IPS DF 6.9 (cell line): ENCODE measurements around the gene TRPM1.

Source experiments
- DNase-seq: peaks from one replicate; pipeline ENCODE4 v3.0.0-alpha.2; 2013; ENCODE audit warnings: low read depth, low spot score
- H3K27ac ChIP-seq: one replicate; pipeline ENCODE4 v1.5.1; 2013; ENCODE audit warnings: low read length, control low read depth
- H3K27me3 ChIP-seq: 2 replicates; pipeline ENCODE4 v1.6.1; 2013; ENCODE audit warnings: mild to moderate bottlenecking, low read length; ENCODE audit not compliant: control insufficient read depth, insufficient read depth
- H3K36me3 ChIP-seq: 2 replicates; pipeline ENCODE4 v1.6.1; 2013; ENCODE audit warnings: low read length; ENCODE audit not compliant: control insufficient read depth, insufficient read depth
- H3K4me1 ChIP-seq: 2 replicates; pipeline ENCODE4 v1.6.1; 2013; ENCODE audit warnings: low read length; ENCODE audit not compliant: control insufficient read depth, insufficient read depth
- H3K4me3 ChIP-seq: 2 replicates; pipeline ENCODE4 v1.5.1; 2013; ENCODE audit warnings: mild to moderate bottlenecking, low read length
- H3K9me3 ChIP-seq: 2 replicates; pipeline ENCODE4 v1.6.1; 2013; ENCODE audit warnings: low read length, inconsistent platforms; ENCODE audit not compliant: control insufficient read depth, insufficient read depth
- WGBS: extraction: QIAGEN DNeasy Blood & Tissue Kit; methylation state at CpG from one replicate; pipeline ENCODE4 v1.1.7; 2013; ENCODE audit warnings: mixed read lengths, missing lambda C conversion rate; ENCODE audit not compliant: insufficient read length, insufficient coverage; 5-methylcytosine and 5-hydroxymethylcytosine counted together

TRPM1 gene

GRCh38 chr15:31116423-31117030 lies 15.0 kb upstream of the TRPM1 start:
- Histone ChIP-seq H3K9me3 (no peaks in the 10 kb centered on the region), H3K36me3 (no peaks in the 10 kb centered on the region), H3K4me1 (no peaks in the 10 kb centered on the region), H3K27ac (no peak overlapping the region), H3K4me3 (no peak overlapping the region), H3K27me3 (no peaks in the 10 kb centered on the region)
- no peak for DNase-seq
- no CpG with 5 or more reads among the region's 6 CpGs for WGBS

- Histone ChIP-seq H3K27ac (no peak overlapping the region), H3K36me3 (no peaks in the 10 kb centered on the region), H3K27me3 (no peaks in the 10 kb centered on the region), H3K4me3 (no peak overlapping the region), H3K9me3 (no peaks in the 10 kb centered on the region), H3K4me1 (no peaks in the 10 kb centered on the region; the same call in 1 of the 2 replicates)
- no peak for DNase-seq
- no CpG with 5 or more reads among the region's 5 CpGs for WGBS
Observed at GRCh38 chr15:31111091-31111647, 9.6 kb upstream of the TRPM1 start.

- WGBS = no CpG with 5 or more reads among the region's 4 CpGs
- Histone ChIP-seq H3K4me3 (no peak overlapping the region), H3K36me3 (no peaks in the 10 kb centered on the region), H3K4me1 (no peaks in the 10 kb centered on the region; the same call in 1 of the 2 replicates), H3K9me3 (no peaks in the 10 kb centered on the region), H3K27me3 (no peaks in the 10 kb centered on the region), H3K27ac (no peak overlapping the region)
- DNase-seq = no peak
Observed at GRCh38 chr15:31108836-31109235, 7.3 kb upstream of the TRPM1 start.

- no peak for DNase-seq
- Histone ChIP-seq H3K4me1 (peaks cover 1% of the 10 kb centered on the region; the same call in 1 of the 2 replicates), H3K27me3 (no peaks in the 10 kb centered on the region), H3K27ac (no peak overlapping the region), H3K36me3 (no peaks in the 10 kb centered on the region), H3K4me3 (no peak overlapping the region), H3K9me3 (no peaks in the 10 kb centered on the region)
- WGBS = no CpG with 5 or more reads among the region's 7 CpGs
Observed at GRCh38 chr15:31106495-31107300, 5.2 kb upstream of the TRPM1 start.

- no peaks in the 10 kb centered on the region for H3K36me3 ChIP-seq
- no peak for DNase-seq
- H3K9me3 ChIP-seq = no peaks in the 10 kb centered on the region
- no CpG with 5 or more reads among the region's 6 CpGs for WGBS
- H3K27me3 ChIP-seq = no peaks in the 10 kb centered on the region
- no peak overlapping the region for H3K27ac ChIP-seq
- H3K4me3 ChIP-seq = no peak overlapping the region
- peaks cover 3% of the 10 kb centered on the region; the same call in 1 of the 2 replicates for H3K4me1 ChIP-seq
Observed at GRCh38 chr15:31104003-31104402, 2.5 kb upstream of the TRPM1 start.

- H3K4me3 ChIP-seq = no peak overlapping the region
- no peak overlapping the region for H3K27ac ChIP-seq
- peaks cover 5% of the 10 kb centered on the region; the same call in 1 of the 2 replicates for H3K4me1 ChIP-seq
- no peaks in the 10 kb centered on the region for H3K9me3 ChIP-seq
- no peaks in the 10 kb centered on the region for H3K36me3 ChIP-seq
- DNase-seq = no peak
- WGBS = no CpG with 5 or more reads among the region's 24 CpGs
- H3K27me3 ChIP-seq = no peaks in the 10 kb centered on the region
Observed at GRCh38 chr15:31102374-31103342, 1.1 kb upstream of the TRPM1 start.

- WGBS = no CpG with 5 or more reads among the region's 4 CpGs
- Histone ChIP-seq H3K27ac (no peak overlapping the region), H3K36me3 (no peaks in the 10 kb centered on the region), H3K4me1 (peaks cover 5% of the 10 kb centered on the region; the same call in 1 of the 2 replicates), H3K4me3 (no peak overlapping the region), H3K9me3 (no peaks in the 10 kb centered on the region), H3K27me3 (no peaks in the 10 kb centered on the region)
- DNase-seq = no peak
Observed at GRCh38 chr15:31102039-31102321, 455 bp upstream of the TRPM1 start.

GRCh38 chr15:31100738-31101137 lies 787 bp downstream of the TRPM1 start:
- H3K9me3 ChIP-seq = no peaks in the 10 kb centered on the region
- DNase-seq = no peak
- H3K36me3 ChIP-seq = no peaks in the 10 kb centered on the region
- no CpG with 5 or more reads among the region's 6 CpGs for WGBS
- no peaks in the 10 kb centered on the region for H3K27me3 ChIP-seq
- H3K27ac ChIP-seq = no peak overlapping the region
- peaks cover 6% of the 10 kb centered on the region; the same call in 1 of the 2 replicates for H3K4me1 ChIP-seq
- no peak overlapping the region for H3K4me3 ChIP-seq

GRCh38 chr15:31098953-31099740 lies 2.4 kb downstream of the TRPM1 start:
- Histone ChIP-seq H3K9me3 (no peaks in the 10 kb centered on the region), H3K4me3 (no peak overlapping the region), H3K27ac (no peak overlapping the region), H3K27me3 (no peaks in the 10 kb centered on the region), H3K36me3 (no peaks in the 10 kb centered on the region), H3K4me1 (peaks cover 6% of the 10 kb centered on the region; the same call in 1 of the 2 replicates)
- WGBS = no CpG with 5 or more reads among the region's 4 CpGs
- no peak for DNase-seq
